Transverse colon (tissue), 4 donors: ENCODE results near the gene SIPA1L2.

Source experiments
- EP300 ChIP-seq: sonication (generic); formaldehyde crosslinking; IDR thresholded peaks from one replicate; pipeline ENCODE4 v1.6.1; 2017; ENCODE audit warnings: antibody characterized with exemption, low read depth
- POLR2A ChIP-seq: fragments of 450-650 bp; IDR thresholded peaks from one replicate; pipeline ENCODE4 v1.6.1; 2016; ENCODE audit warnings: antibody characterized with exemption, mild to moderate bottlenecking, moderate library complexity
- POLR2AphosphoS5 ChIP-seq, 3 donors: sonication (generic); formaldehyde crosslinking; IDR thresholded peaks; one replicate each; pipeline ENCODE4 v1.6.1; 2016; ENCODE audit warnings: antibody characterized with exemption in 3 of 3
- TF ChIP-seq, protein P1 (sequence below), 5 experiments: fragments of 200-600 bp in 3 of 5; fragments of 450-650 bp in 2 of 5; sonication (generic) in 3 of 5; IDR thresholded peaks; 1 replicate in 2 of 5; 2 replicates in 3 of 5; pipeline ENCODE4 v1.5.1; 2016 to 2017; ENCODE audit warnings: antibody characterized with exemption in 5 of 5, inconsistent platforms in 3 of 5, mild to moderate bottlenecking in 2 of 5, moderate library complexity in 1 of 5

DNA sequence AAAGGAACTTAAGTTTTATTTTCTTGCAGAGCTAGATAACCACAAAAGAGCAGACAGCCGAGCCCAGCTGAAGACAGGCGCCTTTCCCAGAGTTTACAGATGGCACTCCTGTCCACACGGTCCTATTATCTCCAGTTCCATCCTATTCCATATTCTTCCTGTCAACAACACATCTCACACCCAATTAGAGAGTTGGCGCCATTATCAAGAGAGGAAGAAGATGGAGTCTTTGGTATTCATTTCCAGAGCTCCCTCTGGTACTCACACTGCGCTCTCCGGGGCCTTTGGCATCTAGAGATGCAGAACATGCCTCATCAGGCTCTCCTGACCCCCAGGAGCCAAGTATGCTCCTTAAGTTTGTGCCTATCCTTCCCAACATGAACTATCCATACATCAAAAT lies 43.3 kb upstream of the SIPA1L2 start:
- TF ChIP-seq, protein P1, sequence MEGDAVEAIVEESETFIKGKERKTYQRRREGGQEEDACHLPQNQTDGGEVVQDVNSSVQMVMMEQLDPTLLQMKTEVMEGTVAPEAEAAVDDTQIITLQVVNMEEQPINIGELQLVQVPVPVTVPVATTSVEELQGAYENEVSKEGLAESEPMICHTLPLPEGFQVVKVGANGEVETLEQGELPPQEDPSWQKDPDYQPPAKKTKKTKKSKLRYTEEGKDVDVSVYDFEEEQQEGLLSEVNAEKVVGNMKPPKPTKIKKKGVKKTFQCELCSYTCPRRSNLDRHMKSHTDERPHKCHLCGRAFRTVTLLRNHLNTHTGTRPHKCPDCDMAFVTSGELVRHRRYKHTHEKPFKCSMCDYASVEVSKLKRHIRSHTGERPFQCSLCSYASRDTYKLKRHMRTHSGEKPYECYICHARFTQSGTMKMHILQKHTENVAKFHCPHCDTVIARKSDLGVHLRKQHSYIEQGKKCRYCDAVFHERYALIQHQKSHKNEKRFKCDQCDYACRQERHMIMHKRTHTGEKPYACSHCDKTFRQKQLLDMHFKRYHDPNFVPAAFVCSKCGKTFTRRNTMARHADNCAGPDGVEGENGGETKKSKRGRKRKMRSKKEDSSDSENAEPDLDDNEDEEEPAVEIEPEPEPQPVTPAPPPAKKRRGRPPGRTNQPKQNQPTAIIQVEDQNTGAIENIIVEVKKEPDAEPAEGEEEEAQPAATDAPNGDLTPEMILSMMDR (IDR thresholded peaks at IDR 0.05), result no peak
- no peak for TF ChIP-seq POLR2A
- TF ChIP-seq POLR2AphosphoS5 (IDR thresholded peaks at IDR 0.05), result no peak
- no peak for TF ChIP-seq EP300
